ENCODE results near the gene ZBTB45.

GRCh38 chr19:58516246-58516836, 3.3 kb downstream of the ZBTB45 start:
- TF ChIP-seq CTCF (IDR thresholded peaks at IDR 0.05) = no peak
- TF ChIP-seq POLR2A (IDR thresholded peaks at IDR 0.05) = no peak
